GM18505 (cell line): Measurements from ENCODE around the gene SLC19A3.
"Not testable (repeated sequence)": the region's sequence is repeated elsewhere in the genome, so short reads cannot be mapped to it uniquely, and the experiment has no call there.

Source experiments
- ATAC-seq: cut with Tn5 transposase; IDR thresholded peaks from one replicate; pipeline ENCODE4 v1.9.1; 2021; ENCODE audit not compliant: unreplicated experiment
- POLR2A ChIP-seq: IDR thresholded peaks from 4 replicates; pipeline ENCODE4 v1.6.1; 2011; ENCODE audit warnings: borderline replicate concordance; ENCODE audit not compliant: insufficient read depth, insufficient read length; ENCODE audit errors: extremely low read depth

Gene SLC19A3

DNA sequence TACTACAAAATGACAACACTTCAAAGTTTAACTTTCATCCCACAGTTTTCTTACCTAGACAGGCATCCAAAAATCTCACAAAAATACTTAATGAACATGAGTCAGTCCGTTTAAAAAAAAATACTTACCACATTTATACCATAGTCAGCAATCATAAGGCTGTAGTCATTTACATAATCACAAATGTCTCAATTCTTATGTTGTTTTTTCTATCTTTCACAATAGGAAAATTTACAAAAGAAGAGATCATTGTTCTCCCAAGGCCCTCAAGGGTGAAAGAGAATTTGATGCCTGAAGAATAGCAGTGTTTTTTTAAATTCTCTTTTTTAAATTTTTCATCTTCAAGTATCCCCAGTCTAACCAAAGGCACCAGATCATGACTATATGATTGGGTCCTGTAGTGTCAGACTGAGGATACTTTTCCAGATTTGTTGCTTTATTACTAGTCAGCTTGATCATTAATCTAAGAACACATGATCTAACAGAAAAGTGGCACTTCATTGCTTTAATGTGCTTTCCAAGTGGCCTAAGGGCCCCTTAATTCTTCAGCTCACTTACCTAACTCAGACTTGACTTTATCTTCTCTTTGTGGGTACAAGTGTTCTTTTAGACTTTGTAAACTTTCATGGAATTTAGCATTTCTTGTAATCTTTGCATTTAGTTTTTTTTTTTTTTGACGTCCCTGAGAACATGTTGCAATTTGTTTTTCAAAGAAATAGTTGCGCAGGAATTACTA lies 46.5 kb downstream of the SLC19A3 start:
- no peak for ATAC-seq
- no peak for TF ChIP-seq POLR2A

- not testable (repeated sequence) for ATAC-seq
These were observed 51.1 kb downstream of the SLC19A3 start, which contains the start of gene SCYGR5 for GRCh38 chr2:227666631-227667170. Gene SCYGR5, plus strand, starts transcription at chr2:227666804. Its CDS starts 0 bp downstream, at chr2:227666804.

GRCh38 chr2:227665189-227665940 lies 52.5 kb downstream of the SLC19A3 start:
- TF ChIP-seq POLR2A, result no peak
- no peak for ATAC-seq

- no peak for ATAC-seq
- TF ChIP-seq POLR2A, result no peak
These were observed 56.0 kb downstream of the SLC19A3 start for GRCh38 chr2:227661827-227662226.

DNA sequence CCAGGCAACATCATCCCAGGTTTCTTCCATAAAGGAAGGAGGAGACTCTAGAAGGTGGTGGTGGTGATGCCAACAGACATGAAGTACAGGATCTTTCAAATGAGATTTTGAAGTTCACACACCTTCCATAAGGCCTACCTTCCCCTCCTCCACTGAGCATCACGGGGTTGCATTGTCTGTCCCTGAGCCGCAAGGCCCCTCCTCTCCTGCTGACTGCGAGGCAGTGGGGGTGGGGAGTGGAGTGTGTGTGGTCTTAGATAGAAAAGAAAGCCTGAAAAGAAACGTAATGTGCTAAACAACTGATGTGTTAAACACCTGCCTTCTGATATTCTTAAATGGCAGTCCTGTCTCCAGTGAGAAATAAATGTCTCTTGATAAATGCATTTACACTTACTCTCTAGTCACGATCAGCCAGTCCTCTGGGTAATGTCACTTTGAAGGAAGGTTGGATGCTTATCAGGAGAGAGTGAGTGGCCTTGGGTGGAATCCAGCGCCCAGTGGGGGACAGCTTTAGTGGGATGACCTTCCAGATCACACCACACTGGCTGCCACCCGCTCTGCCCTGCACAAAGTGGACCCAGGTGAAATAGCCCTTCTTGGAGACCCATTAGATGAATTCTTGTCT lies 56.7 kb downstream of the SLC19A3 start:
- TF ChIP-seq POLR2A, result no peak
- ATAC-seq, result no peak

- ATAC-seq, result no peak
- no peak for TF ChIP-seq POLR2A
These were observed 60.5 kb downstream of the SLC19A3 start for GRCh38 chr2:227657199-227657845.

- TF ChIP-seq POLR2A, result no peak
- ATAC-seq, result peak; percentile 48
These were observed 62.4 kb downstream of the SLC19A3 start for GRCh38 chr2:227655454-227655853.

- TF ChIP-seq POLR2A, result no peak
- ATAC-seq, result no peak
These were observed 63.4 kb downstream of the SLC19A3 start for GRCh38 chr2:227654426-227654825.

- ATAC-seq, result no peak
- TF ChIP-seq POLR2A, result no peak
These were observed 64.4 kb downstream of the SLC19A3 start for GRCh38 chr2:227653419-227653818.

DNA sequence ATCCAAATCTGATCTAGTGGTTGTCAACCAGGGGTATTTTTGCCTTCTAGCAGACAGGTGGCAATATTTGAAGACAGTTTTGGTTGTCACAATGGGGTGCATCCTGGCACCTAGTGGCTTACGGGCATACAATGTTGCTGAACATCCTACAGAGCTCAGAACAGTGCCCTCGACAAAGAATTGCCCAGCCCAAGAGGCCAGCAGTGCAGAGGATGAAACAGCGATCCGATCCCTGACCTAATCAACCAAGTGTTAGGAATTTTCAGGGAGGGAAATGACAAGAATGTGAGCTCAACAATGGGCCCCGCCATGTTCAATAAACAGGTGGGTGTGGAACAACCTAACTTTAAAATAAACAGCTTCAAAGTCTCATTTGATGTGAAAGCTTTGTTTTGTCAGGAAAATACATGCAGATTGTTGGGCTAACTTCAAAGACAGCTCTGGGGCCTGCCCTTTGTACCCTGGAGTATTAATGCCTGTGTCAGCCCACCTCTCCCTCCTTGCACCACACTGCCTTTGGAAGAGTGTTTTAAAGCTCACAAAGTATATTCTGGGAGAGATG lies 73.8 kb downstream of the SLC19A3 start:
- ATAC-seq, result no peak
- TF ChIP-seq POLR2A, result no peak

- TF ChIP-seq POLR2A, result no peak
- ATAC-seq, result no peak
These were observed 75.2 kb downstream of the SLC19A3 start for GRCh38 chr2:227642656-227643055.

DNA sequence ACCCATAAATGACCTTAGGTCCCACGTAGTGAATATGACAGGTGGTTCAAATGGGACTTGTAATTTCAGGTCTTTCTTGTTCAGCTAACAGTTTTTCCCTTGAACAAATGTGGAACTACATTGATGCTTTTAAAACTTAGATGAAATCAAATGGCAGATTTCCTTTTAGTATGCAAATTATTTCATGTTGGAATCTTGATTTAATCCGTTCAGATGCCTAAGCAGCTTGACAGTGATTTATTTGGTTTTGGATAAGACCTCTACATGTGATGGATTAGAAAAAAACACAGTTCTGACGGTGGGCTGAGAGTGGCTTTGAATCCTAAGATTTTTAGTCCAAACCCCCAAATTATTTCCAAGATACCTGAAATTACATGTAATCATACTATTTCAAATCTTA lies 83.6 kb downstream of the SLC19A3 start:
- ATAC-seq, result no peak
- TF ChIP-seq POLR2A, result no peak
